Neuronal stem cell (in vitro differentiated cells): ENCODE measurements around the gene PROZ.

ENCODE experiments used
- DNase-seq: peaks from one replicate; pipeline ENCODE4 v3.0.0-alpha.2; 2013; ENCODE audit warnings: low spot score
- H2AFZ ChIP-seq: one replicate; pipeline ENCODE4 v1.6.1; 2013; ENCODE audit warnings: mild to moderate bottlenecking, low read length, inconsistent platforms
- H2AK5ac ChIP-seq: 2 replicates; pipeline ENCODE4 v1.6.1; 2013; ENCODE audit warnings: low read depth, mild to moderate bottlenecking, inconsistent platforms, low read length, moderate library complexity, mixed read lengths
- H2BK120ac ChIP-seq: 2 replicates; pipeline ENCODE4 v1.6.1; 2013; ENCODE audit warnings: low read depth, mild to moderate bottlenecking, inconsistent platforms, low read length, moderate library complexity, mixed read lengths
- H2BK12ac ChIP-seq: one replicate; pipeline ENCODE4 v1.6.1; 2013; ENCODE audit warnings: low read length, inconsistent platforms
- H2BK15ac ChIP-seq: 2 replicates; pipeline ENCODE4 v1.6.1; 2013; ENCODE audit warnings: mild to moderate bottlenecking, low read length, inconsistent platforms, mixed read lengths
- H2BK5ac ChIP-seq: one replicate; pipeline ENCODE4 v1.6.1; 2013; ENCODE audit warnings: inconsistent platforms, mild to moderate bottlenecking, low read length, moderate library complexity
- H3K14ac ChIP-seq: one replicate; pipeline ENCODE4 v1.6.1; 2013; ENCODE audit warnings: low read length, inconsistent platforms
- H3K18ac ChIP-seq: 2 replicates; pipeline ENCODE4 v1.6.1; 2013; ENCODE audit warnings: low read length, inconsistent platforms
- H3K23ac ChIP-seq: 2 replicates; pipeline ENCODE4 v1.6.1; 2013; ENCODE audit warnings: low read depth, mild to moderate bottlenecking, mixed read lengths, low read length, inconsistent platforms; ENCODE audit not compliant: poor library complexity
- H3K27ac ChIP-seq: replicated peaks from 3 replicates; pipeline ENCODE4 v1.5.1; 2013; ENCODE audit warnings: low read length, inconsistent platforms
- H3K27me3 ChIP-seq, 3 experiments: 2 replicates each; pipeline ENCODE4 v1.6.1; 2013; ENCODE audit warnings: low read length in 3 of 3, mild to moderate bottlenecking in 2 of 3, inconsistent platforms in 1 of 3, low read depth in 1 of 3, mixed read lengths in 1 of 3, moderate library complexity in 1 of 3; ENCODE audit not compliant: control insufficient read depth in 3 of 3, insufficient read depth in 3 of 3
- H3K36me3 ChIP-seq, 2 donors: replicated peaks in 1 of 2; 2 replicates each; pipeline ENCODE4 v1.6.1; 2013; ENCODE audit warnings: low read length in 2 of 2; ENCODE audit not compliant: control insufficient read depth in 2 of 2, insufficient read depth in 2 of 2
- H3K4ac ChIP-seq: 2 replicates; pipeline ENCODE4 v1.6.1; 2013; ENCODE audit warnings: inconsistent platforms, mild to moderate bottlenecking, low read length, moderate library complexity
- H3K4me1 ChIP-seq, 2 donors: 1 replicate in 1 of 2; 2 replicates in 1 of 2; pipeline ENCODE4 v1.6.1; 2013; ENCODE audit warnings: low read length in 2 of 2, low read depth in 1 of 2; ENCODE audit not compliant: control insufficient read depth in 2 of 2, insufficient read depth in 1 of 2
- H3K4me2 ChIP-seq: one replicate; pipeline ENCODE4 v1.6.1; 2013; ENCODE audit warnings: mild to moderate bottlenecking, low read length, inconsistent platforms; ENCODE audit not compliant: insufficient read depth, poor library complexity, severe bottlenecking
- H3K4me3 ChIP-seq, 2 donors: 2 replicates each; pipeline ENCODE4 v1.5.1; 2013; ENCODE audit warnings: low read length in 2 of 2, mild to moderate bottlenecking in 2 of 2, inconsistent platforms in 1 of 2, moderate library complexity in 1 of 2
- H3K79me1 ChIP-seq: one replicate; pipeline ENCODE4 v1.6.1; 2013; ENCODE audit warnings: low read depth, mild to moderate bottlenecking, inconsistent platforms, low read length, moderate library complexity
- H3K9ac ChIP-seq: one replicate; pipeline ENCODE4 v1.6.1; 2013; ENCODE audit warnings: mild to moderate bottlenecking, low read depth, low read length, inconsistent platforms; ENCODE audit not compliant: poor library complexity
- H3K9me3 ChIP-seq, 2 donors: replicated peaks in 1 of 2; 2 replicates each; pipeline versions ENCODE3 to v1.6.1; 2013; ENCODE audit warnings: low read length in 2 of 2, mild to moderate bottlenecking in 2 of 2, inconsistent platforms in 1 of 2, low read depth in 1 of 2, mixed read lengths in 1 of 2, moderate library complexity in 1 of 2; ENCODE audit not compliant: control insufficient read depth in 2 of 2, insufficient read depth in 1 of 2
- H4K8ac ChIP-seq: one replicate; pipeline ENCODE4 v1.6.1; 2013; ENCODE audit warnings: low read depth, mild to moderate bottlenecking, inconsistent platforms, low read length, moderate library complexity
- H4K91ac ChIP-seq: one replicate; pipeline ENCODE4 v1.6.1; 2013; ENCODE audit warnings: low read length, low read depth, mild to moderate bottlenecking, inconsistent platforms; ENCODE audit not compliant: poor library complexity
- WGBS, 2 donors: extraction: QIAGEN DNeasy Blood & Tissue Kit; methylation state at CpG; one replicate each; pipeline ENCODE4 v1.1.7; 2013; ENCODE audit warnings: missing lambda C conversion rate in 2 of 2, mixed read lengths in 1 of 2; ENCODE audit not compliant: insufficient read length in 2 of 2, insufficient replicate concordance in 1 of 2; ENCODE audit errors: extremely low coverage in 2 of 2; 5-methylcytosine and 5-hydroxymethylcytosine counted together

Gene PROZ

DNA sequence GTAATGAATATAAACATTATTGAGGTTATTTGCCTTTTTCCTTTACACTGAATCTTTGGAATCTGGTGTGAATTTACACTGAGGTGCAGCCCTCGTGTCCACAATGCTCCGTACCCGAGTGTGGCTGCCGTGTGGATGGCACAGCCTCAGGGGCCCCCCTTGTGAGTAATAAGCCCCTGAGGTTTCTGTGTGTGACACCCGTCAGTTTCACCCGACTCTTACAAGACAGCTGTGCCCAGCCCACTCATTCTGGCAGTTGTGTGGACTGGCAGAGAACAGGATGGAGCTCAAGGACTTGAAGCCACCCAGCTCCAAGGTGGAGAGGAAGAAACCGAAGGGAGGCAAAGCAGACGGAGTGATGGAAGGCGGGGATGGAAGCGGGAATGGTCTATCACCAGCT lies 7.8 kb downstream of the PROZ start:
- H3K36me3 ChIP-seq, result peaks cover 2 to 35% of the 10 kb centered on the region in 2 donors
- H3K23ac ChIP-seq, result no peak overlapping the region
- peaks cover 1% of the 10 kb centered on the region for H3K79me1 ChIP-seq
- H2BK12ac ChIP-seq, result no peak overlapping the region
- H3K14ac ChIP-seq, result no peak overlapping the region
- no peak overlapping the region for H3K9ac ChIP-seq
- H2BK5ac ChIP-seq, result no peak overlapping the region
- H2AFZ ChIP-seq, result no peak overlapping the region
- H3K9me3 ChIP-seq, result peaks cover 0 to 11% of the 10 kb centered on the region in 2 donors
- H3K4me3 ChIP-seq, result no peak overlapping the region
- H2BK15ac ChIP-seq, result no peak overlapping the region
- no peak overlapping the region for H2BK120ac ChIP-seq
- H3K4me2 ChIP-seq, result no peak overlapping the region
- no peak for DNase-seq
- H2AK5ac ChIP-seq, result no peak overlapping the region
- H3K4ac ChIP-seq, result no peak overlapping the region
- WGBS, 2 donors, result no CpG with 5 or more reads among the region's 10 CpGs
- no peak overlapping the region for H3K27ac ChIP-seq
- no peak overlapping the region for H4K8ac ChIP-seq
- peaks cover 2 to 4% of the 10 kb centered on the region in 2 donors for H3K4me1 ChIP-seq
- H3K27me3 ChIP-seq, result peaks cover 0 to 2% (median 0%) of the 10 kb centered on the region in 3 experiments
- H4K91ac ChIP-seq, result no peak overlapping the region
- no peak overlapping the region for H3K18ac ChIP-seq

DNA sequence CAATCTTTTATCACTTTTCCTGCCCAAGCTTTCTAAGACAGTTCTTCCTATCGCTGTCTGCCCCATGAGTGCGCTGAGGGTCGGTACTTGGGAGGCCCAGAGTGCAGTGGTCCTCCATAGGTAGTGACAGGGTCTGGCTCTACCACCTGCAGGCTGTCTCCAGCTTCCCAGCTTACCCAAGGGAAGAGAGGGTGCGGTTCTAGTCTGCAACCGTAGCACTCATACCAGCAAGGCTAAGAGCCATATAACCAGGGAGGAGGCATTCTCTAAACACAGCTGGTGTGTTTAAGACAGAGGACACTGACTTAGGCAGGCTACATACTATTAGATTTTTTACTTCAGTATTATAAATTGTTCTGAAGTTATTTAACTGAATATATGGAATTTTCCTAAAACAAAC lies 8.2 kb downstream of the PROZ start:
- Histone ChIP-seq H2BK5ac (no peak overlapping the region), H3K23ac (no peak overlapping the region), H3K4ac (no peak overlapping the region), H3K9ac (no peak overlapping the region), H3K18ac (no peak overlapping the region), H3K4me3 (no peak overlapping the region), H4K8ac (no peak overlapping the region), H3K14ac (no peak overlapping the region), H3K36me3 (peaks cover 5 to 39% of the 10 kb centered on the region in 2 donors), H3K4me2 (no peak overlapping the region), H2BK12ac (no peak overlapping the region), H2BK120ac (no peak overlapping the region), H4K91ac (no peak overlapping the region), H2AFZ (no peak overlapping the region), H3K79me1 (peaks cover 1% of the 10 kb centered on the region), H3K27me3 (no peaks in the 10 kb centered on the region), H2BK15ac (no peak overlapping the region), H2AK5ac (no peak overlapping the region), H3K9me3 (peaks cover 0 to 11% of the 10 kb centered on the region in 2 donors), H3K27ac (no peak overlapping the region), H3K4me1 (peaks cover 0 to 2% of the 10 kb centered on the region in 2 donors)
- no CpG with 5 or more reads among the region's 5 CpGs for WGBS, 2 donors
- DNase-seq, result no peak

DNA sequence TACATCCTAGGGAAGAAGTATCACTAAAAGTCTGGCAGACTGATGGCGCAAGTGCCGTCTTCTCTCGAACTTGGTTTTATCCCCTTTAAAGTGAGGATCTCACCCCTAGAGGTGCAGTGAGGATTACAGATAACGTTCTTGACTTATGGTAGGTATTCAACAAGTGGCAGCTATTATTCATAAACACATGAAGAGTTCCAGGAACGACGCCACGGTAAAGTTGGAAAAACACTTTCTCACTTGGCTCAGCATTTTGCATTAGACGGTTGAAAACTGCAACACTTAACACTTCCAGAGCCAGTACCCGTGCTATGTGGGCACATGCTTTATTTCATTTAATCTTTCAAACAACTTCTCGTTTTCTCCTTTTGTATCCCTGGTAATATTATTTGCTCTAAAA lies 8.7 kb downstream of the PROZ start:
- H4K91ac ChIP-seq, result no peak overlapping the region
- no peak overlapping the region for H3K18ac ChIP-seq
- H3K4me3 ChIP-seq, result no peak overlapping the region
- H4K8ac ChIP-seq, result no peak overlapping the region
- no peak overlapping the region for H3K9ac ChIP-seq
- no peak overlapping the region for H3K23ac ChIP-seq
- H3K27ac ChIP-seq, result no peak overlapping the region
- H3K36me3 ChIP-seq, result peaks cover 6 to 44% of the 10 kb centered on the region in 2 donors
- peaks cover 1% of the 10 kb centered on the region for H3K79me1 ChIP-seq
- no peak overlapping the region for H3K4ac ChIP-seq
- no peaks in the 10 kb centered on the region for H3K27me3 ChIP-seq
- no peak overlapping the region for H2BK5ac ChIP-seq
- H2BK12ac ChIP-seq, result no peak overlapping the region
- H3K14ac ChIP-seq, result no peak overlapping the region
- peaks cover 0 to 2% of the 10 kb centered on the region in 2 donors for H3K4me1 ChIP-seq
- no peak overlapping the region for H2AFZ ChIP-seq
- DNase-seq, result no peak
- no peak overlapping the region for H2BK15ac ChIP-seq
- peaks cover 0 to 11% of the 10 kb centered on the region in 2 donors for H3K9me3 ChIP-seq
- H3K4me2 ChIP-seq, result no peak overlapping the region
- no peak overlapping the region for H2BK120ac ChIP-seq
- WGBS, 2 donors, result no CpG with 5 or more reads among the region's 10 CpGs
- H2AK5ac ChIP-seq, result no peak overlapping the region

DNA sequence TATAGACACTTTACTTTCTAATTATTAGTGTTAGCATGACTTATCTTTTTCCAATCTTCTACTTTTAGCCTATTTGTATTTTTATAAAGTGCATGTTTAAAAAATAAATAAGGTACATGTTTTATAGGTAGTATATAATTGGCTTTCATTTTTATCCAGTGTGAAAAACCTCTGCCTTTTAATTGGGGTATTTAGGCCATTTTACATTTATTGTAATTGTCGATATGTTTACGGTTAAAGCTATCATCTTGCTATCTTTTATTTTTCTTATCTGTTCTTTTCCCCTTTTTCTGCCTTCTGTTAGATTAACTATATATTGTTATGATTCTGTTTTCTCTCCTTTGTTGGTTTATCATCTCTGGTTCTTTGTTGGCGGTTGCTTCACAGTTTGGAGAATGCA lies 9.1 kb downstream of the PROZ start:
- Histone ChIP-seq H2AK5ac (no peak overlapping the region), H3K9ac (no peak overlapping the region), H3K36me3 (peaks cover 9 to 48% of the 10 kb centered on the region in 2 donors), H3K4me1 (peaks cover 0 to 2% of the 10 kb centered on the region in 2 donors), H2BK5ac (no peak overlapping the region), H3K4me3 (no peak overlapping the region), H2AFZ (no peak overlapping the region), H3K27ac (no peak overlapping the region), H3K4ac (no peak overlapping the region), H3K23ac (no peak overlapping the region), H3K79me1 (peaks cover 1% of the 10 kb centered on the region), H4K91ac (no peak overlapping the region), H2BK12ac (no peak overlapping the region), H3K9me3 (peaks cover 0 to 11% of the 10 kb centered on the region in 2 donors), H3K14ac (no peak overlapping the region), H3K27me3 (no peaks in the 10 kb centered on the region), H3K4me2 (no peak overlapping the region), H4K8ac (no peak overlapping the region), H2BK120ac (no peak overlapping the region), H3K18ac (no peak overlapping the region), H2BK15ac (no peak overlapping the region)
- whole genome bisulfite sequencing, 2 donors, result no CpG with 5 or more reads among the region's 3 CpGs
- DNase-seq, result no peak
